H1 (cell line): Measurements from ENCODE around the gene LRIT2. TPM values are rescaled to one million over a fixed set of nuclear protein-coding genes. Genes with fewer than 3 reads are reported as not detected.

Source experiments
- RAD21 ChIP-seq, 2 experiments: IDR thresholded peaks in 1 of 2; conservative IDR thresholded peaks in 1 of 2; 2 replicates each; pipeline ENCODE4 v1.6.1; 2011; ENCODE audit warnings: low read depth in 2 of 2, low read length in 2 of 2, improper control_type of control experiment in 1 of 2, inconsistent platforms in 1 of 2, mild to moderate bottlenecking in 1 of 2, moderate library complexity in 1 of 2
- polyA plus RNA-seq, 7 experiments: library from polyadenylated mRNA; depleted of rRNA in 3 of 7; stranded (reverse) in 5 of 7; unstranded in 2 of 7; fragments of >200 nt in 5 of 7; fragments of 200-250 nt in 2 of 7; gene quantifications; 1 replicate in 5 of 7; 2 replicates in 1 of 7; 4 replicates in 1 of 7; pipeline versions ENCODE4 v1.2.1 to v1.2.3, GENCODE V29; 2011 to 2013; ENCODE audit warnings: missing spikeins in 2 of 7, mixed read lengths in 2 of 7
- total RNA-seq: library from RNA; stranded (reverse); fragmentation: NEBNext Ultra II Directional; extraction: Animal tissue kit (Norgen Biotek cat#: 25700); gene quantifications from 2 replicates; pipeline ENCODE4 v1.2.1, GENCODE V29; 2021

The LRIT2 gene
- total and polyA plus RNA-seq, 2 of the 8 experiments (the other 6 are each of a cell fraction or from before 2014, with no cell fraction given), result not detected

DNA sequence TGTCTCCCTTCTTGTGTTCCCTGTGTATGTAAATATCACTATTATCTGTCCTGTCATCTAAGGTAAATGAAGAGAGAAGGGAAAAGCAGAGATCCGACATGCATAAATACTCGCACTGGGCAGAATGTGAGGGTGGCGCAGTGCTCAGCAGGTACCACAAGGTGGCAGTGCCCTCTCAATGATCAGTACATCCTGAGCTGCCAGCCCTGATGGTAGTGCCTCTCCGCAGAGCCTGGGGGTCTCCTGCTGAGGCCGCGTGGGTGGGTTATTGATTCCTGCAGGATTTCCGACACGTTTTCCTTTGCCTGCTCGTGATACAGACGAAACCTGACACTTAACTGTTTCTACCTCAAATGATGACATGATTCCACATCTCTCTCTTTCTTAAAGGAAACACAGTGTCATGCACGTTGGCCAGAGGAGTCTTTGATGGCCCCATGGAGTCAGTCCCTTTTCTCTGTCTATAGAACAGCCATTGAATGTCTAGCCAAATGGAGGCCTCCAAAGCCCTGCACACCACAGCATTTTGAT, 39.3 kb upstream of the LRIT2 start (continued):
- peak; percentile 98 to 99 for TF ChIP-seq RAD21 (IDR thresholded peaks at IDR 0.05 in 1 of 2, conservative IDR thresholded peaks at IDR 0.05 in 1 of 2; ENCODE audit: low read depth in 2 of 2, low read length in 2 of 2)
